H9 (cell line): ENCODE results near the gene DBH. TPM values are rescaled to one million over a fixed set of nuclear protein-coding genes. Genes with fewer than 3 reads are reported as not detected.

Source experiments
- DNase-seq: peaks from one replicate; pipeline ENCODE4 v3.0.0-alpha.2; 2017
- H2AFZ ChIP-seq: one replicate; pipeline ENCODE4 v1.6.1; 2013; ENCODE audit warnings: mild to moderate bottlenecking, low read length, control low read depth, moderate library complexity
- H2AK5ac ChIP-seq: 2 replicates; pipeline ENCODE4 v1.6.1; 2013; ENCODE audit warnings: low read length, control low read depth, mixed read lengths; ENCODE audit not compliant: insufficient read length
- H2BK120ac ChIP-seq: one replicate; pipeline ENCODE4 v1.6.1; 2013; ENCODE audit warnings: low read depth, mild to moderate bottlenecking, low read length, control low read depth, inconsistent platforms; ENCODE audit not compliant: poor library complexity, severe bottlenecking
- H2BK12ac ChIP-seq: 2 replicates; pipeline ENCODE4 v1.6.1; 2013; ENCODE audit warnings: low read length, control low read depth, mixed read lengths, low read depth; ENCODE audit not compliant: insufficient read length
- H2BK15ac ChIP-seq: 2 replicates; pipeline ENCODE4 v1.6.1; 2013; ENCODE audit warnings: low read depth, low read length, control low read depth
- H2BK20ac ChIP-seq: one replicate; pipeline ENCODE4 v1.6.1; 2013; ENCODE audit warnings: low read depth, mild to moderate bottlenecking, low read length, control low read depth, inconsistent platforms; ENCODE audit not compliant: poor library complexity, severe bottlenecking
- H2BK5ac ChIP-seq: 2 replicates; pipeline ENCODE4 v1.6.1; 2013; ENCODE audit warnings: low read length, control low read depth, mixed read lengths; ENCODE audit not compliant: insufficient read length
- H3K14ac ChIP-seq: 2 replicates; pipeline ENCODE4 v1.6.1; 2013; ENCODE audit warnings: low read length, control low read depth; ENCODE audit not compliant: insufficient read depth
- H3K18ac ChIP-seq: 2 replicates; pipeline ENCODE4 v1.6.1; 2013; ENCODE audit warnings: low read depth, mild to moderate bottlenecking, mixed read lengths, low read length, control low read depth; ENCODE audit not compliant: insufficient read length
- H3K23ac ChIP-seq: 2 replicates; pipeline ENCODE4 v1.6.1; 2013; ENCODE audit warnings: low read length, control low read depth, mixed read lengths, low read depth; ENCODE audit not compliant: insufficient read length
- H3K23me2 ChIP-seq: 2 replicates; pipeline ENCODE4 v1.6.1; 2013; ENCODE audit warnings: low read depth, mild to moderate bottlenecking, mixed read lengths, low read length, control low read depth; ENCODE audit not compliant: insufficient read length, poor library complexity, severe bottlenecking
- H3K27ac ChIP-seq: 2 replicates; pipeline ENCODE4 v1.5.1; 2013; ENCODE audit warnings: low read length, control low read depth, mixed read lengths, low read depth; ENCODE audit not compliant: insufficient read length
- H3K27me3 ChIP-seq: 2 replicates; pipeline ENCODE4 v1.6.1; 2013; ENCODE audit warnings: low read length, control low read depth, inconsistent platforms; ENCODE audit not compliant: insufficient read depth
- H3K4ac ChIP-seq: 2 replicates; pipeline ENCODE4 v1.6.1; 2013; ENCODE audit warnings: low read depth, mild to moderate bottlenecking, control low read depth, inconsistent platforms, low read length, moderate library complexity
- H3K4me1 ChIP-seq: 2 replicates; pipeline ENCODE4 v1.6.1; 2013; ENCODE audit warnings: low read length, control low read depth, inconsistent platforms; ENCODE audit not compliant: insufficient read depth
- H3K4me2 ChIP-seq: 2 replicates; pipeline ENCODE4 v1.6.1; 2013; ENCODE audit warnings: low read length, control low read depth, mixed read lengths; ENCODE audit not compliant: insufficient read length, insufficient read depth
- H3K56ac ChIP-seq: 2 replicates; pipeline ENCODE4 v1.6.1; 2013; ENCODE audit warnings: low read depth, mild to moderate bottlenecking, mixed read lengths, low read length, control low read depth; ENCODE audit not compliant: insufficient read length
- H3K79me1 ChIP-seq: 2 replicates; pipeline ENCODE4 v1.6.1; 2013; ENCODE audit warnings: low read depth, mild to moderate bottlenecking, moderate library complexity, low read length, control low read depth, inconsistent platforms; ENCODE audit not compliant: insufficient read depth, poor library complexity, severe bottlenecking
- H3K79me2 ChIP-seq: 2 replicates; pipeline ENCODE4 v1.6.1; 2013; ENCODE audit warnings: low read length, control low read depth, inconsistent platforms; ENCODE audit not compliant: insufficient read depth
- H3K9ac ChIP-seq: 2 replicates; pipeline ENCODE4 v1.6.1; 2013; ENCODE audit warnings: low read length, control low read depth, mixed read lengths; ENCODE audit not compliant: insufficient read length; ENCODE audit errors: extremely low read depth
- H3K9me3 ChIP-seq: one replicate; pipeline ENCODE4 v1.6.1; 2013; ENCODE audit warnings: low read depth, low read length, inconsistent platforms; ENCODE audit not compliant: control insufficient read depth
- H3T11ph ChIP-seq: one replicate; pipeline ENCODE4 v1.6.1; 2013; ENCODE audit warnings: mild to moderate bottlenecking, low read length, control low read depth, inconsistent platforms
- H4K20me1 ChIP-seq: one replicate; pipeline ENCODE4 v1.6.1; 2013; ENCODE audit not compliant: control insufficient read depth, insufficient read length, insufficient read depth
- H4K5ac ChIP-seq: 2 replicates; pipeline ENCODE4 v1.6.1; 2013; ENCODE audit warnings: low read depth, mild to moderate bottlenecking, mixed read lengths, low read length, control low read depth; ENCODE audit not compliant: insufficient read length
- H4K8ac ChIP-seq: replicated peaks from 2 replicates; pipeline ENCODE4 v1.6.1; 2013; ENCODE audit warnings: low read length, control low read depth, mixed read lengths, low read depth; ENCODE audit not compliant: insufficient read length
- H4K91ac ChIP-seq: 2 replicates; pipeline ENCODE4 v1.6.1; 2013; ENCODE audit warnings: low read depth, mild to moderate bottlenecking, moderate library complexity, mixed read lengths, low read length, control low read depth; ENCODE audit not compliant: insufficient read length
- H3K27ac Mint-ChIP-seq, 3 experiments: 2 replicates in 2 of 3; 3 replicates in 1 of 3; pipeline ENCODE4 v1.8.0; 2020 to 2021; ENCODE audit warnings: mixed read lengths in 3 of 3, mild to moderate bottlenecking in 1 of 3, moderate library complexity in 1 of 3
- H3K27me3 Mint-ChIP-seq: 2 replicates; pipeline ENCODE4 v1.8.0; 2021; ENCODE audit warnings: low read depth, mild to moderate bottlenecking, moderate library complexity, mixed read lengths
- H3K36me3 Mint-ChIP-seq, 3 experiments: 2 replicates in 2 of 3; 3 replicates in 1 of 3; pipeline ENCODE4 v1.8.0; 2020 to 2021; ENCODE audit warnings: low read depth in 3 of 3, mixed read lengths in 3 of 3; ENCODE audit not compliant: insufficient read depth in 1 of 3
- H3K4me1 Mint-ChIP-seq, 2 experiments: 2 replicates each; pipeline ENCODE4 v1.8.0; 2020; ENCODE audit warnings: mixed read lengths in 2 of 2
- H3K4me3 Mint-ChIP-seq, 2 experiments: 2 replicates in 1 of 2; 3 replicates in 1 of 2; pipeline ENCODE4 v1.8.0; 2020 to 2021; ENCODE audit warnings: mild to moderate bottlenecking in 2 of 2, mixed read lengths in 2 of 2, moderate library complexity in 1 of 2
- H3K9me3 Mint-ChIP-seq, 2 experiments: 2 replicates in 1 of 2; 3 replicates in 1 of 2; pipeline ENCODE4 v1.8.0; 2020; ENCODE audit warnings: mild to moderate bottlenecking in 2 of 2, mixed read lengths in 2 of 2, moderate library complexity in 1 of 2
- WGBS: extraction: QIAGEN DNeasy Blood & Tissue Kit; methylation state at CpG from one replicate; pipeline ENCODE4 v1.1.7; 2013; ENCODE audit warnings: missing lambda C conversion rate, low lambda C conversion rate, mixed read lengths; ENCODE audit not compliant: insufficient read length; ENCODE audit errors: extremely low coverage; 5-methylcytosine and 5-hydroxymethylcytosine counted together
- total RNA-seq: library from RNA; stranded (reverse); gene quantifications from 2 replicates; pipeline ENCODE4 v1.2.1, GENCODE V29; 2021
- TF ChIP-seq, protein P1 (sequence below): fragments of 200-600 bp; sonication (generic); conservative IDR thresholded peaks from 3 replicates; pipeline ENCODE4 v1.8.0; 2021; ENCODE audit warnings: antibody characterized with exemption, mild to moderate bottlenecking

The DBH gene
- total RNA-seq, 1 experiment from 2014 or later, result not detected

GRCh38 chr9:133610845-133611244 is 25.3 kb upstream of the DBH start:
- no peak overlapping the region for H3K4me3 Mint-ChIP-seq

More at GRCh38 chr9:133610845-133611244, 25.3 kb upstream of the DBH start:
- H3K27ac ChIP-seq, result no peak overlapping the region
- no peak overlapping the region for H3K9ac ChIP-seq
- H3K9me3 ChIP-seq, result no peaks in the 10 kb centered on the region
- H3K27ac Mint-ChIP-seq, result no peak overlapping the region
- no peak overlapping the region for H2BK5ac ChIP-seq
- H2BK120ac ChIP-seq, result no peak overlapping the region
- H4K5ac ChIP-seq, result no peak overlapping the region
- no peak overlapping the region for H3K4me2 ChIP-seq
- no peak overlapping the region for H4K8ac ChIP-seq
- TF ChIP-seq, protein P1, sequence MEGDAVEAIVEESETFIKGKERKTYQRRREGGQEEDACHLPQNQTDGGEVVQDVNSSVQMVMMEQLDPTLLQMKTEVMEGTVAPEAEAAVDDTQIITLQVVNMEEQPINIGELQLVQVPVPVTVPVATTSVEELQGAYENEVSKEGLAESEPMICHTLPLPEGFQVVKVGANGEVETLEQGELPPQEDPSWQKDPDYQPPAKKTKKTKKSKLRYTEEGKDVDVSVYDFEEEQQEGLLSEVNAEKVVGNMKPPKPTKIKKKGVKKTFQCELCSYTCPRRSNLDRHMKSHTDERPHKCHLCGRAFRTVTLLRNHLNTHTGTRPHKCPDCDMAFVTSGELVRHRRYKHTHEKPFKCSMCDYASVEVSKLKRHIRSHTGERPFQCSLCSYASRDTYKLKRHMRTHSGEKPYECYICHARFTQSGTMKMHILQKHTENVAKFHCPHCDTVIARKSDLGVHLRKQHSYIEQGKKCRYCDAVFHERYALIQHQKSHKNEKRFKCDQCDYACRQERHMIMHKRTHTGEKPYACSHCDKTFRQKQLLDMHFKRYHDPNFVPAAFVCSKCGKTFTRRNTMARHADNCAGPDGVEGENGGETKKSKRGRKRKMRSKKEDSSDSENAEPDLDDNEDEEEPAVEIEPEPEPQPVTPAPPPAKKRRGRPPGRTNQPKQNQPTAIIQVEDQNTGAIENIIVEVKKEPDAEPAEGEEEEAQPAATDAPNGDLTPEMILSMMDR, result no peak
- H2BK12ac ChIP-seq, result no peak overlapping the region
- H3T11ph ChIP-seq, result no peak overlapping the region
- no peak overlapping the region for H4K91ac ChIP-seq
- H3K23me2 ChIP-seq, result peaks cover 3% of the 10 kb centered on the region
- H4K20me1 ChIP-seq, result no peaks in the 10 kb centered on the region
- H2AK5ac ChIP-seq, result no peak overlapping the region
- H3K9me3 Mint-ChIP-seq, result no peaks in the 10 kb centered on the region; a peak in 1 of 5 replicates
- no peak overlapping the region for H3K14ac ChIP-seq
- no peak overlapping the region for H3K56ac ChIP-seq
- H2BK20ac ChIP-seq, result no peak overlapping the region
- no peak overlapping the region for H2BK15ac ChIP-seq
- H3K4me1 Mint-ChIP-seq, result peaks cover 6 to 22% of the 10 kb centered on the region in 2 experiments
- H3K79me2 ChIP-seq, result no peaks in the 10 kb centered on the region
- no peak overlapping the region for H2AFZ ChIP-seq
- H3K23ac ChIP-seq, result no peak overlapping the region
- DNase-seq, result no peak
- no peaks in the 10 kb centered on the region for H3K79me1 ChIP-seq
- H3K18ac ChIP-seq, result no peak overlapping the region
- H3K36me3 Mint-ChIP-seq, result no peaks in the 10 kb centered on the region
- H3K27me3 Mint-ChIP-seq, result peaks cover 91% of the 10 kb centered on the region
- WGBS, result no CpG with 5 or more reads among the region's 5 CpGs
- peaks cover 8% of the 10 kb centered on the region; the same call in 1 of the 2 replicates for H3K27me3 ChIP-seq
- H3K4me1 ChIP-seq, result no peaks in the 10 kb centered on the region
- no peak overlapping the region for H3K4ac ChIP-seq
